Measurements from ENCODE around the gene TOM1L2. TPM values are rescaled to one million over a fixed set of nuclear protein-coding genes. Genes with fewer than 3 reads are reported as not detected.

TOM1L2 gene
- total RNA-seq, 1 experiment from 2014 or later = 24.1 TPM

DNA sequence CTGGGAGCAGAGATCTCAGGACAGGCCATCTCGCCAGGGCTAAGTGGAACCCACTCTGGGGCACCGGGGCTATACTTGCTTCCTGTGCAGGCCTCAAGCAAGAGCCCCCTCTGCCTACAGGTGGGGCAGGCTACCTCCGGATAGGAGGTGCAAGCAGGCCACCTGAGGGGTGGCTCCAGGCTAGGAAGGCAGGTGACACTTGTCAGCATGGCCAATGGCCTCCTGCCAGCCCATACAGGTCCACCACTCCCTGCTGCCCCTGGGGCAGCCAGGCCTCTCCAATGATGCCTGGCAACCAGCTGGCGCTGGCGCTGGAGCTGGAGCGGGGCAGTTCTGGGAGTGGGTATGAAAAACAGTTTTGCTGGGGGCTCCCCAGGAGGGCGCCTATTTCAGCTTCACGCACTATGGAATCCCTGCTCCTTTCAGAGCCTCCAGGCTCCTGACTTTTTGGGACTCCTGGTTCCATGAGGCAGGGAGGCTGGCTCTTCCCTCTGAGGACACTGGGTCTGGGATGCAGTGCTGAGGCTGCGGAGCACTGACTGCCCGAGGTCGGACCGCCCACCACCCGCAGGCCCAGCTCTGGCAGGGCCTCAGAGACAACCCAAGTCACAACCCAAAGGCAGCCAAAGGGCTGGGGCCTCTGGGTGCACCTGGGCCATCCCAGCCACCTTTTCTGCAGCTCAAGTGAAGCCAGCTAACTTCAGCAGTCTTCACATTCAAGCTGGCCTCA, 127.0 kb downstream of the TOM1L2 start:
- DNase-seq (ENCODE audit: low read depth, low spot score) (no peak), ATAC-seq (no peak)
- intact Hi-C loops (cut with micrococcal nuclease) = no loop called here
- Histone ChIP-seq H3K9me2 (ENCODE audit: insufficient read depth) (no peaks in the 10 kb centered on the region), H3K36me3 (ENCODE audit: control insufficient read depth in 1 of 2, insufficient read depth in 2 of 2, low read length in 2 of 2) (no peaks in the 10 kb centered on the region), H3K4me2 (ENCODE audit: low read length) (no peak overlapping the region), H3K27me3 (ENCODE audit: insufficient read depth, low read length) (no peaks in the 10 kb centered on the region), H3K4me1 (ENCODE audit: control insufficient read depth in 1 of 2, insufficient read depth in 2 of 2, low read length in 2 of 2) (peaks cover 47 to 49% of the 10 kb centered on the region in 2 experiments), H3K4me3 (replicated peaks in 1 of 2; ENCODE audit: low read depth in 1 of 2, low read length in 2 of 2) (no peak overlapping the region), H3K27ac (ENCODE audit: low read depth, low read length) (no peak overlapping the region), H3K9ac (ENCODE audit: low read length) (no peak overlapping the region), H4K20me1 (ENCODE audit: insufficient read depth) (no peaks in the 10 kb centered on the region), H3K79me2 (ENCODE audit: insufficient read depth, low read length) (no peaks in the 10 kb centered on the region), H2AFZ (ENCODE audit: low read depth, low read length, poor library complexity, severe bottlenecking) (no peak overlapping the region), H3K9me3 (ENCODE audit: control insufficient read depth in 1 of 2, insufficient read depth in 1 of 2, low read depth in 1 of 2, low read length in 2 of 2) (no peaks in the 10 kb centered on the region)
- ChIA-PET CTCF (interaction anchor here (1.2 kb wide), 1 partner anchor 74 kb away, joined by 3 read pairs; no protein-coding TSS in a partner anchor), POLR2A (interaction anchor here (1.6 kb wide), 1 partner anchor 8 kb away, joined by 6 read pairs; the partner anchor contains the start of gene SREBF1), RAD21 (ENCODE audit: low non-redundant PET in 1 of 2, low total read pairs in 2 of 2, uncharacterized antibody in 2 of 2, unreplicated experiment in 2 of 2) (no interaction called here)
- no TSS peak for BruUV-seq (replicated peaks)
- TF ChIP-seq, protein P1, sequence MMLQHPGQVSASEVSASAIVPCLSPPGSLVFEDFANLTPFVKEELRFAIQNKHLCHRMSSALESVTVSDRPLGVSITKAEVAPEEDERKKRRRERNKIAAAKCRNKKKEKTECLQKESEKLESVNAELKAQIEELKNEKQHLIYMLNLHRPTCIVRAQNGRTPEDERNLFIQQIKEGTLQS (IDR thresholded peaks at IDR 0.05) = no peak
- TF ChIP-seq, protein P2, sequence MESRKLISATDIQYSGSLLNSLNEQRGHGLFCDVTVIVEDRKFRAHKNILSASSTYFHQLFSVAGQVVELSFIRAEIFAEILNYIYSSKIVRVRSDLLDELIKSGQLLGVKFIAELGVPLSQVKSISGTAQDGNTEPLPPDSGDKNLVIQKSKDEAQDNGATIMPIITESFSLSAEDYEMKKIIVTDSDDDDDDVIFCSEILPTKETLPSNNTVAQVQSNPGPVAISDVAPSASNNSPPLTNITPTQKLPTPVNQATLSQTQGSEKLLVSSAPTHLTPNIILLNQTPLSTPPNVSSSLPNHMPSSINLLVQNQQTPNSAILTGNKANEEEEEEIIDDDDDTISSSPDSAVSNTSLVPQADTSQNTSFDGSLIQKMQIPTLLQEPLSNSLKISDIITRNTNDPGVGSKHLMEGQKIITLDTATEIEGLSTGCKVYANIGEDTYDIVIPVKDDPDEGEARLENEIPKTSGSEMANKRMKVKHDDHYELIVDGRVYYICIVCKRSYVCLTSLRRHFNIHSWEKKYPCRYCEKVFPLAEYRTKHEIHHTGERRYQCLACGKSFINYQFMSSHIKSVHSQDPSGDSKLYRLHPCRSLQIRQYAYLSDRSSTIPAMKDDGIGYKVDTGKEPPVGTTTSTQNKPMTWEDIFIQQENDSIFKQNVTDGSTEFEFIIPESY (IDR thresholded peaks at IDR 0.05; ENCODE audit: extremely low read depth, insufficient replicate concordance, low read length) = no peak
- no peak for TF ChIP-seq JUND (IDR thresholded peaks at IDR 0.05)
- TF ChIP-seq POLR2A (IDR thresholded peaks at IDR 0.05; ENCODE audit: borderline replicate concordance, extremely low read depth, insufficient read depth, insufficient read length) = no peak
- TF ChIP-seq EZH2phosphoT487 (IDR thresholded peaks at IDR 0.05; ENCODE audit: borderline replicate concordance) = no peak
- no peak for TF ChIP-seq EGR1 (IDR thresholded peaks at IDR 0.05; ENCODE audit: low read depth)
- no peak for TF ChIP-seq SRF (IDR thresholded peaks at IDR 0.05; ENCODE audit: low read depth)
- TF ChIP-seq CEBPB (IDR thresholded peaks at IDR 0.05; ENCODE audit: low read depth) = no peak
- no peak for TF ChIP-seq YY1 (IDR thresholded peaks at IDR 0.05; ENCODE audit: extremely low read depth, insufficient replicate concordance, low read depth, low read length)
- no peak for TF ChIP-seq ZNF274 (IDR thresholded peaks at IDR 0.05; ENCODE audit: low read depth, low read length)
- TF ChIP-seq, protein P3, sequence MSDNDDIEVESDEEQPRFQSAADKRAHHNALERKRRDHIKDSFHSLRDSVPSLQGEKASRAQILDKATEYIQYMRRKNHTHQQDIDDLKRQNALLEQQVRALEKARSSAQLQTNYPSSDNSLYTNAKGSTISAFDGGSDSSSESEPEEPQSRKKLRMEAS (IDR thresholded peaks at IDR 0.05) = no peak
- TF ChIP-seq RAD21 (IDR thresholded peaks at IDR 0.05; ENCODE audit: low read depth) = no peak
